Measurements from ENCODE around the gene MGAT3. TPM values are rescaled to one million over a fixed set of nuclear protein-coding genes. Genes with fewer than 3 reads are reported as not detected.

The MGAT3 gene
- total and polyA plus RNA-seq, 9 of the 15 experiments (the other 6 are each of a cell fraction or from before 2014, with no cell fraction given) = 0.10 to 11.5 (median 4.6) TPM

GRCh38 chr22:39515266-39516050 is 58.6 kb downstream of the MGAT3 start (continued):
- TF ChIP-seq, protein P1, sequence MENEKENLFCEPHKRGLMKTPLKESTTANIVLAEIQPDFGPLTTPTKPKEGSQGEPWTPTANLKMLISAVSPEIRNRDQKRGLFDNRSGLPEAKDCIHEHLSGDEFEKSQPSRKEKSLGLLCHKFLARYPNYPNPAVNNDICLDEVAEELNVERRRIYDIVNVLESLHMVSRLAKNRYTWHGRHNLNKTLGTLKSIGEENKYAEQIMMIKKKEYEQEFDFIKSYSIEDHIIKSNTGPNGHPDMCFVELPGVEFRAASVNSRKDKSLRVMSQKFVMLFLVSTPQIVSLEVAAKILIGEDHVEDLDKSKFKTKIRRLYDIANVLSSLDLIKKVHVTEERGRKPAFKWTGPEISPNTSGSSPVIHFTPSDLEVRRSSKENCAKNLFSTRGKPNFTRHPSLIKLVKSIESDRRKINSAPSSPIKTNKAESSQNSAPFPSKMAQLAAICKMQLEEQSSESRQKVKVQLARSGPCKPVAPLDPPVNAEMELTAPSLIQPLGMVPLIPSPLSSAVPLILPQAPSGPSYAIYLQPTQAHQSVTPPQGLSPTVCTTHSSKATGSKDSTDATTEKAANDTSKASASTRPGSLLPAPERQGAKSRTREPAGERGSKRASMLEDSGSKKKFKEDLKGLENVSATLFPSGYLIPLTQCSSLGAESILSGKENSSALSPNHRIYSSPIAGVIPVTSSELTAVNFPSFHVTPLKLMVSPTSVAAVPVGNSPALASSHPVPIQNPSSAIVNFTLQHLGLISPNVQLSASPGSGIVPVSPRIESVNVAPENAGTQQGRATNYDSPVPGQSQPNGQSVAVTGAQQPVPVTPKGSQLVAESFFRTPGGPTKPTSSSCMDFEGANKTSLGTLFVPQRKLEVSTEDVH (IDR thresholded peaks at IDR 0.05; ENCODE audit: low read depth, partially characterized antibody) = no peak

- CTCF ChIA-PET (ENCODE audit: low intra/inter-chr PET ratio) = interaction anchor here (1.4 kb wide), 1 partner anchor 21 kb away, joined by 3 read pairs; no protein-coding TSS in a partner anchor
- peak overlapping the region; percentile 97; the same call in 1 of the 2 replicates for H3K4me2 ChIP-seq (ENCODE audit: insufficient read depth, low read length)
- BruUV-seq (replicated peaks) = no TSS peak
- ATAC-seq (no peak), DNase-seq (ENCODE audit: extremely low read depth in 1 of 4, low spot score in 3 of 4) (no peak), FAIRE-seq (no peak)
- WGBS (ENCODE audit: insufficient coverage, low coverage, missing lambda C conversion rate) = 49% methylated on average over 3 of the region's 3 CpGs
- H3K9ac ChIP-seq (ENCODE audit: insufficient read depth in 1 of 2, low read depth in 2 of 2, low read length in 2 of 2) = peak overlapping the region in 1 of 2 experiments; percentile 43; a peak in 1 of 4 replicates
- H3K27ac ChIP-seq (ENCODE audit: extremely low read depth, low read depth, low read length) = peak overlapping the region; percentile 100; the same call in 2 of the 3 replicates
- in situ Hi-C loops (cut with MboI) (no loop called here), intact Hi-C loops (cut with micrococcal nuclease) (loop anchor here (5.0 kb wide), 2 partner anchors 55 to 130 kb away; no protein-coding TSS in a partner anchor)
- POLR2A ChIA-PET = interaction anchor here (0.7 to 2.8 kb wide), 12 partner anchors 7 to 200 kb away, joined by 3 to 15 read pairs (median 4); partner anchors contain the start of gene MIEF1
- H3K9me3 ChIP-seq (replicated peaks; ENCODE audit: control insufficient read depth, insufficient read depth, low read depth, low read length) = no peaks in the 10 kb centered on the region
- peaks cover 66% of the 10 kb centered on the region for H3K79me2 ChIP-seq (ENCODE audit: control insufficient read depth, insufficient read depth, low read length)
- peaks cover 27% of the 10 kb centered on the region for H4K20me1 ChIP-seq (replicated peaks; ENCODE audit: control insufficient read depth, insufficient read depth, low read length)
- H3K9me1 ChIP-seq (ENCODE audit: control insufficient read depth, insufficient read depth, low read length) = no peaks in the 10 kb centered on the region
- TF ChIP-seq PTTG1 (tag; IDR thresholded peaks at IDR 0.05; ENCODE audit: low read depth) = no peak
- TF ChIP-seq, protein P2, sequence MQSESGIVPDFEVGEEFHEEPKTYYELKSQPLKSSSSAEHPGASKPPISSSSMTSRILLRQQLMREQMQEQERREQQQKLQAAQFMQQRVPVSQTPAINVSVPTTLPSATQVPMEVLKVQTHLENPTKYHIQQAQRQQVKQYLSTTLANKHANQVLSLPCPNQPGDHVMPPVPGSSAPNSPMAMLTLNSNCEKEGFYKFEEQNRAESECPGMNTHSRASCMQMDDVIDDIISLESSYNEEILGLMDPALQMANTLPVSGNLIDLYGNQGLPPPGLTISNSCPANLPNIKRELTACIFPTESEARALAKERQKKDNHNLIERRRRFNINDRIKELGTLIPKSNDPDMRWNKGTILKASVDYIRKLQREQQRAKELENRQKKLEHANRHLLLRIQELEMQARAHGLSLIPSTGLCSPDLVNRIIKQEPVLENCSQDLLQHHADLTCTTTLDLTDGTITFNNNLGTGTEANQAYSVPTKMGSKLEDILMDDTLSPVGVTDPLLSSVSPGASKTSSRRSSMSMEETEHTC (IDR thresholded peaks at IDR 0.05) = no peak
- no peak for TF ChIP-seq ZNF589 (CRISPR knock-in tag; IDR thresholded peaks at IDR 0.05; ENCODE audit: low read depth)
- TF ChIP-seq, protein P3, sequence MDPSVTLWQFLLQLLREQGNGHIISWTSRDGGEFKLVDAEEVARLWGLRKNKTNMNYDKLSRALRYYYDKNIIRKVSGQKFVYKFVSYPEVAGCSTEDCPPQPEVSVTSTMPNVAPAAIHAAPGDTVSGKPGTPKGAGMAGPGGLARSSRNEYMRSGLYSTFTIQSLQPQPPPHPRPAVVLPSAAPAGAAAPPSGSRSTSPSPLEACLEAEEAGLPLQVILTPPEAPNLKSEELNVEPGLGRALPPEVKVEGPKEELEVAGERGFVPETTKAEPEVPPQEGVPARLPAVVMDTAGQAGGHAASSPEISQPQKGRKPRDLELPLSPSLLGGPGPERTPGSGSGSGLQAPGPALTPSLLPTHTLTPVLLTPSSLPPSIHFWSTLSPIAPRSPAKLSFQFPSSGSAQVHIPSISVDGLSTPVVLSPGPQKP (CRISPR knock-in tag; IDR thresholded peaks at IDR 0.05) = no peak
- no peak for TF ChIP-seq RBM39 (optimal IDR thresholded peaks at IDR 0.05; ENCODE audit: low read depth, low read length)
- TF ChIP-seq ELK3 (CRISPR knock-in tag; IDR thresholded peaks at IDR 0.05) = no peak
- TF ChIP-seq, protein P4, sequence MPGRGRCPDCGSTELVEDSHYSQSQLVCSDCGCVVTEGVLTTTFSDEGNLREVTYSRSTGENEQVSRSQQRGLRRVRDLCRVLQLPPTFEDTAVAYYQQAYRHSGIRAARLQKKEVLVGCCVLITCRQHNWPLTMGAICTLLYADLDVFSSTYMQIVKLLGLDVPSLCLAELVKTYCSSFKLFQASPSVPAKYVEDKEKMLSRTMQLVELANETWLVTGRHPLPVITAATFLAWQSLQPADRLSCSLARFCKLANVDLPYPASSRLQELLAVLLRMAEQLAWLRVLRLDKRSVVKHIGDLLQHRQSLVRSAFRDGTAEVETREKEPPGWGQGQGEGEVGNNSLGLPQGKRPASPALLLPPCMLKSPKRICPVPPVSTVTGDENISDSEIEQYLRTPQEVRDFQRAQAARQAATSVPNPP (IDR thresholded peaks at IDR 0.05; ENCODE audit: borderline replicate concordance, insufficient read depth, insufficient read length) = no peak
- H3K4me3 ChIP-seq = no peak overlapping the region
- no peak overlapping the region for H2AFZ ChIP-seq (ENCODE audit: low read depth, low read length)
- peaks cover 67% of the 10 kb centered on the region for H3K36me3 ChIP-seq (ENCODE audit: control insufficient read depth, insufficient read depth, low read length)
- no peaks in the 10 kb centered on the region for H3K27me3 ChIP-seq (ENCODE audit: control insufficient read depth in 2 of 2, insufficient read depth in 2 of 2, low read length in 2 of 2)
- H3K4me1 ChIP-seq (replicated peaks in 1 of 2; ENCODE audit: control insufficient read depth in 2 of 2, insufficient read depth in 2 of 2, low read length in 2 of 2) = peaks cover 18 to 20% of the 10 kb centered on the region in 2 experiments; a peak in 3 of 5 replicates
These were observed 60.7 kb downstream of the MGAT3 start for GRCh38 chr22:39517470-39517869.
